ENCODE measurements around the gene RHBDD1.

Gene RHBDD1

DNA sequence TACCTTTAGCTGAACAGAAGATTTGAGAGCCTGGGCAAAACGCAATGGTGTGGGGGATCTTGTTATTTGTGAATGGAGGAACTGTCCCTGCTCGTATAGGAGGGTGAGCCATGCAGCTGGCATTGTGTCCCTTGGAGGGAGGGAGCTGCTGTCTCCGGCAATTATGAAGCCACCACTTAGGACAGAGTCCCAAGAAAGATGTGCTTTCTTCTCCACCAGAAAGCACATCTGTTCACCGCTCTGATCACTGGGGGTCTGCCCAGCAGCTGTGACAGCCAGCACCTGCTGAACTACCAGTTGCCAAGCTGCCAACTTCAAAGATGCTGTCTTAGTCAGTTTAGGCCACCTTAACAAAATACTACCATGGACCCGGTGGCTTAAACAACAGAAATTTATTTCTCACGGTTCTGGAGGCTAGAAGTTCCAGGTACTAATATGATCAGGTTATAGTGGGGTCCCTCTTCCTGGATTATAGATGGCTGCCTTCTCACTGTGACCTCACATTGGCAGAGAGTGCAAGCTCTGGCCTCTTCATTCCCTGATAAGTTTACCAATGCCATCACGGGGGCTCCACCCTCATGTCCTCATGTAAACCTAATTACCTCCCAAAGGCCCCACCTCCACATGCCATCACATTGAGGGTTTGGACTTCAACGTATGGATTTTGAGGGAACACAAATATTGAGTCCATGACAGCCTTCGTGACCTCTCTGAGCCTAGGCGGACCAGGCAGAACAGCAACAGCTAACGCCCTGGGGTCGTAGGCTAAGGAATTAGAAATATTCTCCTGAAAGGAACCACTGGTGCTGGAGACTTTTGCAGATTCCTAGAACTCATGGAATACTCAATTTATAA lies 148.3 kb downstream of the RHBDD1 start:
- no peak for DNase-seq (ENCODE audit: low read depth in 2 of 2)

GRCh38 chr2:226984750-226985582 lies 149.1 kb downstream of the RHBDD1 start:
- no peak for DNase-seq (ENCODE audit: low read depth in 2 of 2)

DNA sequence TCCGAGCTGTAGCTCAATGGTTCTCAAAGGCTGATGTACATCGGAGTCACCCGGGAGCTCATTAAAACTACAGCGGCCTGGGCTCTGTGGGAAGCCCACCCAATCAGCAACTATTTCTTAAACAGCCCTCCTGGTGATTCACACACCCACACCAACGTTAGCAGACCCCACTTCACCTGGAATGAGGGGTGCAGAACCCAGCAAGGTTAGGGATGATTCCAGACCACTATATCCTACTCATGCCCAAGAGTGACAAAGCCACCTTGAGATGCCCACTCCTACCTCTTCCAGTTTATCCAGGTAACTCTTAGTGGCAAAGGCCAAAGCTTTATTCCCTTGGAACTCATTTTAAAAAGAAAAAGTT lies 149.7 kb downstream of the RHBDD1 start:
- no peak for DNase-seq (ENCODE audit: low read depth in 2 of 2)

- DNase-seq (ENCODE audit: low read depth in 2 of 2), result no peak
Observed at GRCh38 chr2:226991663-226992062, 155.8 kb downstream of the RHBDD1 start.

DNA sequence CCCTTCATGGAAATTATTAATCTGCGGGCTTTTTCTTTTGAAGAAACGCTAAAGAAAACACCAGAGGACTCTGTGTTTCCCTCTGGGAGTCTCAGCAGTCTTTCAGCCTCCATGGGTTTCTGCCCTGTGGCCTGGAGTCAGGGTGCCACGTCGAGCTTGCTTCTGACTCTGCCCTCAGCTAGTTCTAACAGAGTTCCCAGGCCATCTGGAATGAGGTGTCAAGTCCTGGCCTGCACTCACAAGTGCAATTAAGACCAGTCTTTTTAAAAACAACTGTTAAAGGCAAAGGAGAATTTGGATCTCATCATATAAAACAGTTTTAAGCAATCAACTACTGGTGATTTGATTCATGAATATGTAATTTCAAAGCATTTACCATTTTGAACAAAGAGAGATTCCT lies 157.3 kb downstream of the RHBDD1 start:
- no peak for DNase-seq (ENCODE audit: low read depth in 2 of 2)

GRCh38 chr2:226994775-226995174 lies 158.9 kb downstream of the RHBDD1 start:
- no peak for DNase-seq (ENCODE audit: low read depth in 2 of 2)

- no peak for DNase-seq (ENCODE audit: low read depth in 2 of 2)
Observed at GRCh38 chr2:226995625-226996041, 159.8 kb downstream of the RHBDD1 start.

DNA sequence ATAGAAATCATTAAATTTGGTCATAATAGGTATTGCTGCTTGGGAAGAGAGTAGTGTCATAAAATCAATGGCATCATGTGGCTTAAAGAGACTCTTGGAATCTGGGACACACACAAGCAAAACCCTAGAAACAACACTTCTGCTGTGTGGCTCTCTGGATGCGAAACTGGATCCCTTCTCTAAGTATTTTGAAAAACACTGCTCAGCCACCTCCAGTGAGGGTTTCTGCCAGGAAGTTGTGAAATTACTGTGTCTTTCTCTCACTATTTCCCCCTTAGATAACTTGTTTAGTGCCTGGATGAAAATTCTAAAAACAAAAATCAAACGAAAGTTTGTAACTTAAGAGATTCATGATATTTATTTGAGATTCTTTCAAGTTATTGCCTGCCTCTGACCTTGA lies 163.8 kb downstream of the RHBDD1 start:
- DNase-seq (ENCODE audit: low read depth in 2 of 2), result no peak

GRCh38 chr2:227000123-227000522 lies 164.3 kb downstream of the RHBDD1 start:
- no peak for DNase-seq (ENCODE audit: low read depth in 2 of 2)

GRCh38 chr2:227004482-227004881 lies 168.6 kb downstream of the RHBDD1 start:
- no peak for DNase-seq (ENCODE audit: low read depth in 2 of 2)

DNA sequence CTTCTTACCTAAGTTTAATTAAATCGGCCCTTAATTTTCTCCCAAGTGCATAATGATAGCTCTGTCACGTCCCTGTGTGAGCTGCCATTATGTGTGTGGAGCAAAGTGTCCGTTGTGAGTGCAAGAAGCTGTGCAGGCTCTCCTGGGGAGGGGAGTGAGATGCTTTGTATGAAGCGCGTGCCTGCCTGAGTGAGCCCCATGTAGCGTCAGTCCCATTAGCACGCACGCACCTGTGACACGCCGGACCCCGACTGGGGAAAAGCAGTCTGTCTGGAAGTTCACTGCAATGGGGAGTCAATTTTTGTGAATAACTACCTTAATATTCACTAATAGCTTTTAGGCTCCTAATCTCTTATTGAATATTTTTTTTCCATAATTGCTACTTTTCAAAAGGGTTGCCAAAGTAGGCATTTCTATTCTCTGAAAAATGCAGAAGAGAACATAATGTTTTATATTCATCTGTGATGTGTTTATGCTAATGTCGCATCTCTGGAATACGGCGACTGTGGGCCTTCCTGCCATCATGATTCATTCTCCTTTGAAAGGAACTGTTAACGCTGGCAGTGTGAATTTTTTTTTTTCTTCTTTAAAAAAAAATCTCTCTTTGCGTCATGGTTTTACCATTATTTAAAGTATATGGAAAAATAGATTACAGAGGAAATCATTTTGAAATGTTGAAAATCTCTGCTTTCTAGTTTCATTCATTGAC lies 170.5 kb downstream of the RHBDD1 start:
- DNase-seq (ENCODE audit: low read depth in 2 of 2), result no peak

DNA sequence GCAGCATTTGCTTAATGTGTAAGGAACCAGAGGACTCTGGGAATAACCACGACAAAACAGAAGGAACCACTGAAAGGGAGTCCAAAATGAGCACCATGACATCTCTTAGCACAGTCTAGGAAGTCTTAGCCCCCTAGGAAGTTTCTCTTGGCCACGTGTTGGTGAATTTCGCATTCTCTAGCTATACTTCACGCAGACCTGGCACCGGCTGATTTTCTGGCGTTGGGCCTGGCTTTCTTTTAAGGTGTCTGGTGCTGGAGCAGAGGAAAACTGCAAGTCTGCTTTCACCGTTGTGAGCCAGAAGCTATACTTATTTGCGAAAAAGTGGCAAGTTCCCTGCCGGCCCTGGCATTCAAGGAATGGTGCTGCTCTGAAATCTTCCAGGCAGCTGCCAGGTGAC lies 171.3 kb downstream of the RHBDD1 start:
- no peak for DNase-seq (ENCODE audit: low read depth in 2 of 2)

DNA sequence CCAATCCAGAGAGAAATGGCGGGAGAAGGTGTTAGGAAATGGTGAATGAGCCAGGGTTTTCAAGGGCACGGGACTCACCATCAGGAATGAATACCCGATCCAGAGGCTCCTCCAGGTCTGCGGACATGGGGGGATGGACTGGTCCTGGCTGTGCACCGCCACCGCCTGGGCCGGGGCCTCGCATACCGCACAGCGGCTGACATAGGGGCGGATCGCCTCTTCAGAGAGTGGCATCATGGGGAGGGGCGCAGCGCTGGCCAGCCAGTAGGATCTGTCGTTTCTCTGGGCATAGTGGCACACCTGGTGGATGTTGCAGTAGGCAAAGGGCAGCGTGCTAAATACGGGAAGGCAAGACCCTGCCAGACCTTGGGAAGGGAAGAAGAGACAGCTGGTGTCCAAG lies 172.1 kb downstream of the RHBDD1 start:
- no peak for DNase-seq (ENCODE audit: low read depth in 2 of 2)

DNA sequence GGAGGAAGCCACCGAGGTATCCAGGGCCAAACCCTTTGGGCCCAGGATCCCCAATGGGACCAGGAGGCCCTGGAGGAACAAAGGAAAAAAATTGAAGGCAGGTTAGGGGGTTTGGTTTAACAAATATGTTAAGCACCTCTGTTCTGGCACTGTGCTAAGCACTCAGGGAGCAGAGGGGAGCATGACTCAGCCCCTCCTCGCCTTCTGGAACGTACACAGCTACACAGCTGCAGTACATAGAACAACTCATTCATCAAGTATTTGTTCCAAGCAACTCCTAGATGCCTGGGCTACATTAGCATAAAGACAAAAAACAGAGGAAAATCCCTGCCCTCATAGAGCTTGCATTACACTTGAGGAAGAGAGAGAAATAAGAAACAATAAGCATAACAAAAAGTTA lies 174.6 kb downstream of the RHBDD1 start:
- DNase-seq (ENCODE audit: low read depth in 2 of 2), result no peak

DNA sequence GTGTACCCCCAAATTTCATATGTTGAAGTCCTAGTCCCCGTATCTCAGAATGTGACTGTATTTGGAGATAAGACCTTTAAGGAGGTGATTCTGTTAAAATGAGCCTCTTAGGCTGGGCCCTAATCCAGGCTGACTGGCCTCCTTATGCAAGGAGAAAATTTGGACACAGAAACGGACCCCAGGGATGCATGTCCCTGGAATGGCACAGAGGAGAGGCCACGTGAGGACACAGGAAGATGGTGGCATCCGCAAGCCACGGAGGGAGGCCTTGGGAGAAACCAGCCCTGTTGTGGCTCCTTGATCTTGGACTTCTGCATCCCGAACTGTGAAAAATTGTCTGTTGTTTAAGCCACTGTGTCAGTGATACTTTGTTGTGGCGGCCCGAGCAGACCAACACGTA lies 177.5 kb downstream of the RHBDD1 start:
- DNase-seq (ENCODE audit: low read depth in 2 of 2), result no peak

- DNase-seq (ENCODE audit: low read depth in 2 of 2), result no peak
Observed at GRCh38 chr2:227013881-227014280, 178.0 kb downstream of the RHBDD1 start.

DNA sequence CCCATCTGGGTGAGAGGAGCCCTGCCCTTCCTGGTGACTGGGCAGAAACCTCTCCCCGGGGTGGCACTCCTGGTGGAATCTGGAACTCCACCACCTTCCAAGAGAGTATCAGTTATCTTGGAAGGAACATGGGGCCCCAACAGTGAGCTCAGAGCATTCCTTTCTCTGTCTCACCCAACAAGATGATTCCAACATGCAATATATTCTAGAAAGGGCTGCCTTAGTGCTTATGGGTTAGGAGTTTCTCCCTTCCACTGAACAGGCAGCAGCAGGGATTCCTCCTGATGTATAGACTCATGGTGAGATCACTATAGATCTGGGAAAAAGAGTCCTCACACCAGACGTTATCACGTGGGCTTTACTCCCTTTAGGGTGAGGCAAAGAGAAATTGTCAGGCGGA lies 181.0 kb downstream of the RHBDD1 start:
- no peak for DNase-seq (ENCODE audit: low read depth in 2 of 2)

DNA sequence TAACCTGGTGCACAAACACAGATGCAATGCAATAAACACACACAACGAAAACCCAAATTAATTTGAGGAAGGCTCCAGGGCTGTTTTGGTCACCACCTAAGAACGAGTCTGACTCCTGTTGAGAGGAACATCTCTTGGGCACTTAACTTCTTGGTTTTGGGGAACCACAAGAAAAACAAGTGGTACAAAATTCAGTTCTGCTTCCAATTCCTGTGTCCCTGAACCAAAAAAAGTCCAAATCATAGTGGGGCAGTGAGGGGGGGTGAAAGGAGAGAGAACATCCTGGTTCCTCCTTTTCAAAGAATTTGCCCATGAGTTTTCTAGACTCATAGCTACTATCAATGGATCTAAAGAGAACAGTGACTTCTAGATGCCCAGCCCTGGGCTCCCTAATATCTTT lies 184.6 kb downstream of the RHBDD1 start:
- no peak for DNase-seq (ENCODE audit: low read depth in 2 of 2)

GRCh38 chr2:227022608-227023007 lies 186.8 kb downstream of the RHBDD1 start:
- DNase-seq (ENCODE audit: low read depth in 2 of 2), result no peak

DNA sequence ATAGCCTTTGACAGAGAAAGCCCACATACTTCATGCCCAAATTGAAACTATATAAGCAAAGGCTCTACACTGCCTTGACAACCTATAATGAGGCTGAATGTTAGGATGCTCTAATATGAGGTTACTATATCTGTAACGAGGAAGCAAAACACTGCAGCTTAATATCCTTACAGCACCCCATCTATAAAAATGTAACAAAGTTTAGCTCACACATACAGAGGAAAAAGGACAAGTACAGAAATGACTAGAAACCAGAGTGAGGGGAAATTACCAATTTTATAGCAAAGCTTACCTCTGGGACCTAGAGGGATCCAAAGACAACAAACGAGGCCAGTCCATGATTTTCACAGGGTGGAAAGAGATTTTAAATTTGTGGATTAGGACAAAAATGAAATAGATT lies 189.7 kb downstream of the RHBDD1 start:
- no peak for DNase-seq (ENCODE audit: low read depth in 2 of 2)

GRCh38 chr2:227029426-227030105 lies 193.7 kb downstream of the RHBDD1 start:
- DNase-seq (ENCODE audit: low read depth in 2 of 2), result no peak

GRCh38 chr2:227030789-227031188 lies 194.9 kb downstream of the RHBDD1 start:
- DNase-seq (ENCODE audit: low read depth in 2 of 2), result no peak

All from activated CD8-positive, alpha-beta memory T cell treated with anti-CD3 and anti-CD28 coated beads for 4 hours (primary cell).